ENCODE measurements around the gene SPAG16. TPM values are rescaled to one million over a fixed set of nuclear protein-coding genes. Genes with fewer than 3 reads are reported as not detected.

The SPAG16 gene
- total RNA-seq, 1 experiment from 2014 or later = 16.0 TPM

DNA sequence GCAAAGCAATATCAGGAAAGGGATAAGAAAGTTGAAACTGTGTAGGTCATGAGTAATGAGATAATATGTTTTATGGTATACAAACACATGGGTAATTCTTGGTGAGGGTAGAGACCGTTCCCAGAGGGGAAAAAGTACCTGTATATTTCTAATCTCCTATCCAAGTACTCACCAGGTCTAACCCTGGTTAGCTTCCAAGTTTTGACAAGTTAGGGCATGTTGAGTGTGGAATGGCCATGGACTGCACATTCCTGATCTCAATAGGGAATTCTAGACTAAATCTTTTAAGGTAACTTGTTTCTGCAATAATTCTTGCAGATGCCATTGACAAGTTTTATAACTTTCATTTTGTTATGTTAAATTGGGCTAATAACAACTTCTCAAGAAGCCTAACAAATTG lies 216.6 kb downstream of the SPAG16 start (continued):
- TF ChIP-seq TCF7 (CRISPR knock-in tag; IDR thresholded peaks at IDR 0.05; ENCODE audit: low read depth) (no peak), SOX15 (CRISPR knock-in tag; IDR thresholded peaks at IDR 0.05) (no peak), SMAD3 (CRISPR knock-in tag; IDR thresholded peaks at IDR 0.05; ENCODE audit: borderline replicate concordance) (no peak), CBFB (CRISPR knock-in tag; IDR thresholded peaks at IDR 0.05; ENCODE audit: low read depth) (no peak)
- TF ChIP-seq, protein P1, sequence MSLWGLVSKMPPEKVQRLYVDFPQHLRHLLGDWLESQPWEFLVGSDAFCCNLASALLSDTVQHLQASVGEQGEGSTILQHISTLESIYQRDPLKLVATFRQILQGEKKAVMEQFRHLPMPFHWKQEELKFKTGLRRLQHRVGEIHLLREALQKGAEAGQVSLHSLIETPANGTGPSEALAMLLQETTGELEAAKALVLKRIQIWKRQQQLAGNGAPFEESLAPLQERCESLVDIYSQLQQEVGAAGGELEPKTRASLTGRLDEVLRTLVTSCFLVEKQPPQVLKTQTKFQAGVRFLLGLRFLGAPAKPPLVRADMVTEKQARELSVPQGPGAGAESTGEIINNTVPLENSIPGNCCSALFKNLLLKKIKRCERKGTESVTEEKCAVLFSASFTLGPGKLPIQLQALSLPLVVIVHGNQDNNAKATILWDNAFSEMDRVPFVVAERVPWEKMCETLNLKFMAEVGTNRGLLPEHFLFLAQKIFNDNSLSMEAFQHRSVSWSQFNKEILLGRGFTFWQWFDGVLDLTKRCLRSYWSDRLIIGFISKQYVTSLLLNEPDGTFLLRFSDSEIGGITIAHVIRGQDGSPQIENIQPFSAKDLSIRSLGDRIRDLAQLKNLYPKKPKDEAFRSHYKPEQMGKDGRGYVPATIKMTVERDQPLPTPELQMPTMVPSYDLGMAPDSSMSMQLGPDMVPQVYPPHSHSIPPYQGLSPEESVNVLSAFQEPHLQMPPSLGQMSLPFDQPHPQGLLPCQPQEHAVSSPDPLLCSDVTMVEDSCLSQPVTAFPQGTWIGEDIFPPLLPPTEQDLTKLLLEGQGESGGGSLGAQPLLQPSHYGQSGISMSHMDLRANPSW (CRISPR knock-in tag; conservative IDR thresholded peaks at IDR 0.05; ENCODE audit: low read depth) = no peak
- TF ChIP-seq, protein P2, sequence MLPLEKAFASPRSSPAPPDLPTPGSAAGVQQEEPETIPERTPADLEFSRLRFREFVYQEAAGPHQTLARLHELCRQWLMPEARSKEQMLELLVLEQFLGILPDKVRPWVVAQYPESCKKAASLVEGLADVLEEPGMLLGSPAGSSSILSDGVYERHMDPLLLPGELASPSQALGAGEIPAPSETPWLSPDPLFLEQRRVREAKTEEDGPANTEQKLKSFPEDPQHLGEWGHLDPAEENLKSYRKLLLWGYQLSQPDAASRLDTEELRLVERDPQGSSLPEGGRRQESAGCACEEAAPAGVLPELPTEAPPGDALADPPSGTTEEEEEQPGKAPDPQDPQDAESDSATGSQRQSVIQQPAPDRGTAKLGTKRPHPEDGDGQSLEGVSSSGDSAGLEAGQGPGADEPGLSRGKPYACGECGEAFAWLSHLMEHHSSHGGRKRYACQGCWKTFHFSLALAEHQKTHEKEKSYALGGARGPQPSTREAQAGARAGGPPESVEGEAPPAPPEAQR (CRISPR knock-in tag; IDR thresholded peaks at IDR 0.05) = no peak

DNA sequence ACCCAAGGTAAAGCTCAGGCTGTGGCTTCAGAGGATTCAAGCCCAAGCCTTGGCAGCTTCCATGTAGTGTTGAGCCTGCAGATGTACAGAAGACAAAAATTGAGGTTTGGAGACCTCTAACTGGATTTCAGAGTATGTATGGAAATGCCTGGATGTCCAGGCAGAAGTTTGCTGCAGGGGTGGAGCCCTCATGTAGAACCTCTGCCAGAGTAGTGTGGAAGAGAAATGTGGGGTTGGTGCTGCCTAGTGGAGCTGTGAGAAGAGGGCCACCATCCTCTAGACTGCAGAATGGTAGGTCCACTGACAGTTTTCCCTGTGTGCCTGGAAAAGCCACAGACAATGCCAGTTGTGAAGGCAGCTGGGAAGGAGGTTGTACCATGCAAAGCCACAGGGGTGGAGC lies 239.9 kb downstream of the SPAG16 start:
- DNase-seq (ENCODE audit: low spot score) (no peak), ATAC-seq (no peak)
- Mint-ChIP-seq H3K27ac (no peak overlapping the region), H3K4me1 (no peaks in the 10 kb centered on the region), H3K9me3 (peaks cover 57% of the 10 kb centered on the region), H3K4me3 (no peak overlapping the region), H3K36me3 (peaks cover 37% of the 10 kb centered on the region), H3K27me3 (ENCODE audit: low read depth) (no peaks in the 10 kb centered on the region; the same call in 1 of the 2 replicates)
- ChIA-PET POLR2A (no interaction called here), CTCF (no interaction called here)
- TF ChIP-seq, protein P3, sequence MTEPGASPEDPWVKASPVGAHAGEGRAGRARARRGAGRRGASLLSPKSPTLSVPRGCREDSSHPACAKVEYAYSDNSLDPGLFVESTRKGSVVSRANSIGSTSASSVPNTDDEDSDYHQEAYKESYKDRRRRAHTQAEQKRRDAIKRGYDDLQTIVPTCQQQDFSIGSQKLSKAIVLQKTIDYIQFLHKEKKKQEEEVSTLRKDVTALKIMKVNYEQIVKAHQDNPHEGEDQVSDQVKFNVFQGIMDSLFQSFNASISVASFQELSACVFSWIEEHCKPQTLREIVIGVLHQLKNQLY (CRISPR knock-in tag; IDR thresholded peaks at IDR 0.05) = no peak
- TF ChIP-seq, protein P4, sequence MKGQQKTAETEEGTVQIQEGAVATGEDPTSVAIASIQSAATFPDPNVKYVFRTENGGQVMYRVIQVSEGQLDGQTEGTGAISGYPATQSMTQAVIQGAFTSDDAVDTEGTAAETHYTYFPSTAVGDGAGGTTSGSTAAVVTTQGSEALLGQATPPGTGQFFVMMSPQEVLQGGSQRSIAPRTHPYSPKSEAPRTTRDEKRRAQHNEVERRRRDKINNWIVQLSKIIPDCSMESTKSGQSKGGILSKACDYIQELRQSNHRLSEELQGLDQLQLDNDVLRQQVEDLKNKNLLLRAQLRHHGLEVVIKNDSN (CRISPR knock-in tag; IDR thresholded peaks at IDR 0.05) = no peak

DNA sequence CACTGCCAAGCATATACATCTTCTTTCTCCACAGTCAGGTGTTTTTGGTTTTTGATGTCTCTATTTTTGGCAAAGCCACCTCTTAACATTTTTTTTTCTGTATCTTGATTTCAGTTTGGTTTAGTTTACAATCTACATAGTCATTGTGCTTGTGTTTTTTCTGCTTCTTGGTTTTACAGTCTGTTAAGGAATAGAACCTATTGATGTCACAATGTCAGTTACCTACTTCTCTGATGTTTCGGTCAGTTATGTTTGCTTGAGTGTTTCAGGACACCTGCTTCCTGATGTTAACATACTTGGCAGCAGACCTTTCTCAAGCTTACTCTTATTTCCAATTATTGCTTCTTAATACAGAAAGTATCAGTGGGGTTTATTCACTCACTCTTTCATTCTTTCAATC lies 253.3 kb downstream of the SPAG16 start:
- H3K27ac Mint-ChIP-seq = no peak overlapping the region
- peaks cover 5% of the 10 kb centered on the region; the same call in 1 of the 2 replicates for H3K9me3 Mint-ChIP-seq
- no peaks in the 10 kb centered on the region for H3K4me1 Mint-ChIP-seq
- TF ChIP-seq, protein P5, sequence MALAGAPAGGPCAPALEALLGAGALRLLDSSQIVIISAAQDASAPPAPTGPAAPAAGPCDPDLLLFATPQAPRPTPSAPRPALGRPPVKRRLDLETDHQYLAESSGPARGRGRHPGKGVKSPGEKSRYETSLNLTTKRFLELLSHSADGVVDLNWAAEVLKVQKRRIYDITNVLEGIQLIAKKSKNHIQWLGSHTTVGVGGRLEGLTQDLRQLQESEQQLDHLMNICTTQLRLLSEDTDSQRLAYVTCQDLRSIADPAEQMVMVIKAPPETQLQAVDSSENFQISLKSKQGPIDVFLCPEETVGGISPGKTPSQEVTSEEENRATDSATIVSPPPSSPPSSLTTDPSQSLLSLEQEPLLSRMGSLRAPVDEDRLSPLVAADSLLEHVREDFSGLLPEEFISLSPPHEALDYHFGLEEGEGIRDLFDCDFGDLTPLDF (CRISPR knock-in tag; IDR thresholded peaks at IDR 0.05) = no peak
- no peak for TF ChIP-seq ZNF232 (CRISPR knock-in tag; IDR thresholded peaks at IDR 0.05)
- no peak for TF ChIP-seq CREB1 (CRISPR knock-in tag; IDR thresholded peaks at IDR 0.05)
- TF ChIP-seq ZNF396 (CRISPR knock-in tag; IDR thresholded peaks at IDR 0.05; ENCODE audit: borderline replicate concordance) = no peak
- TF ChIP-seq, protein P6, sequence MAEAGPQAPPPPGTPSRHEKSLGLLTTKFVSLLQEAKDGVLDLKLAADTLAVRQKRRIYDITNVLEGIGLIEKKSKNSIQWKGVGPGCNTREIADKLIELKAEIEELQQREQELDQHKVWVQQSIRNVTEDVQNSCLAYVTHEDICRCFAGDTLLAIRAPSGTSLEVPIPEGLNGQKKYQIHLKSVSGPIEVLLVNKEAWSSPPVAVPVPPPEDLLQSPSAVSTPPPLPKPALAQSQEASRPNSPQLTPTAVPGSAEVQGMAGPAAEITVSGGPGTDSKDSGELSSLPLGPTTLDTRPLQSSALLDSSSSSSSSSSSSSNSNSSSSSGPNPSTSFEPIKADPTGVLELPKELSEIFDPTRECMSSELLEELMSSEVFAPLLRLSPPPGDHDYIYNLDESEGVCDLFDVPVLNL (CRISPR knock-in tag; IDR thresholded peaks at IDR 0.05; ENCODE audit: borderline replicate concordance, low read depth) = no peak
- TF ChIP-seq GABPB1 (CRISPR knock-in tag; IDR thresholded peaks at IDR 0.05) = no peak
- TF ChIP-seq SOX15 (CRISPR knock-in tag; IDR thresholded peaks at IDR 0.05) = no peak
- TF ChIP-seq, protein P7, sequence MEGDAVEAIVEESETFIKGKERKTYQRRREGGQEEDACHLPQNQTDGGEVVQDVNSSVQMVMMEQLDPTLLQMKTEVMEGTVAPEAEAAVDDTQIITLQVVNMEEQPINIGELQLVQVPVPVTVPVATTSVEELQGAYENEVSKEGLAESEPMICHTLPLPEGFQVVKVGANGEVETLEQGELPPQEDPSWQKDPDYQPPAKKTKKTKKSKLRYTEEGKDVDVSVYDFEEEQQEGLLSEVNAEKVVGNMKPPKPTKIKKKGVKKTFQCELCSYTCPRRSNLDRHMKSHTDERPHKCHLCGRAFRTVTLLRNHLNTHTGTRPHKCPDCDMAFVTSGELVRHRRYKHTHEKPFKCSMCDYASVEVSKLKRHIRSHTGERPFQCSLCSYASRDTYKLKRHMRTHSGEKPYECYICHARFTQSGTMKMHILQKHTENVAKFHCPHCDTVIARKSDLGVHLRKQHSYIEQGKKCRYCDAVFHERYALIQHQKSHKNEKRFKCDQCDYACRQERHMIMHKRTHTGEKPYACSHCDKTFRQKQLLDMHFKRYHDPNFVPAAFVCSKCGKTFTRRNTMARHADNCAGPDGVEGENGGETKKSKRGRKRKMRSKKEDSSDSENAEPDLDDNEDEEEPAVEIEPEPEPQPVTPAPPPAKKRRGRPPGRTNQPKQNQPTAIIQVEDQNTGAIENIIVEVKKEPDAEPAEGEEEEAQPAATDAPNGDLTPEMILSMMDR (IDR thresholded peaks at IDR 0.05) = no peak
- no peak for TF ChIP-seq TP53 (CRISPR knock-in tag; IDR thresholded peaks at IDR 0.05)
- TF ChIP-seq MXD4 (CRISPR knock-in tag; IDR thresholded peaks at IDR 0.05; ENCODE audit: borderline replicate concordance) = no peak
- ChIA-PET POLR2A (no interaction called here), CTCF (no interaction called here)
- no peaks in the 10 kb centered on the region for H3K36me3 Mint-ChIP-seq
- ATAC-seq = no peak
- H3K4me3 Mint-ChIP-seq = no peak overlapping the region
- no peak for DNase-seq (ENCODE audit: low spot score)
- no peaks in the 10 kb centered on the region for H3K27me3 Mint-ChIP-seq (ENCODE audit: low read depth)
